Astrocyte (in vitro differentiated cells and primary cell): Measurements from ENCODE around the gene OSBPL5. TPM values are rescaled to one million over a fixed set of nuclear protein-coding genes. Genes with fewer than 3 reads are reported as not detected.
A peak's percentile ranks its signal among the peaks of the same experiment; 100 is the strongest.

Experiments used
- DNase-seq: peaks from one replicate; pipeline ENCODE4 v3.0.0-alpha.2; 2010; ENCODE audit warnings: low read depth
- FAIRE-seq: peaks from 2 replicates; lab custom pipeline; 2011; peaks lifted over from hg19 to GRCh38; lab: Jason Lieb, UNC
- H2AFZ ChIP-seq: 2 replicates; pipeline ENCODE4 v1.6.0; 2012; ENCODE audit warnings: low read depth, low read length, inconsistent platforms
- H3K27ac ChIP-seq: 2 replicates; pipeline ENCODE4 v1.5.1; 2011; ENCODE audit warnings: low read depth, low read length, inconsistent platforms
- H3K27me3 ChIP-seq: 2 replicates; pipeline ENCODE4 v1.6.0; 2011; ENCODE audit warnings: low read length, inconsistent platforms; ENCODE audit not compliant: insufficient read depth
- H3K36me3 ChIP-seq: 2 replicates; pipeline ENCODE4 v1.5.1; 2011; ENCODE audit warnings: low read length, inconsistent platforms; ENCODE audit not compliant: insufficient read depth
- H3K4me1 ChIP-seq: 2 replicates; pipeline ENCODE4 v1.5.1; 2011; ENCODE audit warnings: low read length, inconsistent platforms; ENCODE audit not compliant: insufficient read depth
- H3K4me2 ChIP-seq: 2 replicates; pipeline ENCODE4 v1.6.0; 2012; ENCODE audit warnings: low read length, inconsistent platforms
- H3K4me3 ChIP-seq: 2 replicates; pipeline ENCODE4 v1.5.1; 2011; ENCODE audit warnings: low read depth, mild to moderate bottlenecking, low read length, inconsistent platforms; ENCODE audit not compliant: insufficient read depth
- H3K79me2 ChIP-seq: 2 replicates; pipeline ENCODE4 v1.6.0; 2012; ENCODE audit warnings: mild to moderate bottlenecking, low read length, inconsistent platforms; ENCODE audit not compliant: insufficient read depth
- H3K9ac ChIP-seq: 2 replicates; pipeline ENCODE4 v1.6.0; 2012; ENCODE audit warnings: mild to moderate bottlenecking, low read length, inconsistent platforms
- H3K9me3 ChIP-seq: 2 replicates; pipeline ENCODE4 v1.5.1; 2012; ENCODE audit warnings: low read depth, mild to moderate bottlenecking, low read length, inconsistent platforms; ENCODE audit not compliant: insufficient read depth
- H4K20me1 ChIP-seq: 2 replicates; pipeline ENCODE4 v1.6.0; 2012; ENCODE audit warnings: low read length, inconsistent platforms; ENCODE audit not compliant: insufficient read depth
- H3K27ac Mint-ChIP-seq: one replicate; pipeline ENCODE4 v1.8.0; 2021; ENCODE audit warnings: mild to moderate bottlenecking, mixed read lengths; ENCODE audit not compliant: unreplicated experiment
- H3K27me3 Mint-ChIP-seq: one replicate; pipeline ENCODE4 v1.8.0; 2021; ENCODE audit warnings: low read depth, mixed read lengths; ENCODE audit not compliant: unreplicated experiment
- H3K36me3 Mint-ChIP-seq: one replicate; pipeline ENCODE4 v1.8.0; 2021; ENCODE audit warnings: low read depth, mixed read lengths; ENCODE audit not compliant: unreplicated experiment
- H3K4me1 Mint-ChIP-seq: one replicate; pipeline ENCODE4 v1.8.0; 2021; ENCODE audit warnings: low read depth, mixed read lengths; ENCODE audit not compliant: unreplicated experiment
- H3K4me3 Mint-ChIP-seq: one replicate; pipeline ENCODE4 v1.8.0; 2021; ENCODE audit warnings: mild to moderate bottlenecking, moderate library complexity, mixed read lengths; ENCODE audit not compliant: unreplicated experiment
- H3K9me3 Mint-ChIP-seq: one replicate; pipeline ENCODE4 v1.8.0; 2021; ENCODE audit warnings: mild to moderate bottlenecking, mixed read lengths; ENCODE audit not compliant: unreplicated experiment
- EZH2 ChIP-seq: IDR thresholded peaks from 2 replicates; pipeline ENCODE4 v1.6.1; 2012; ENCODE audit warnings: mild to moderate bottlenecking, low read length, inconsistent platforms; ENCODE audit not compliant: insufficient read depth
- total RNA-seq: library from RNA; stranded (reverse); gene quantifications from 2 replicates; pipeline ENCODE4 v1.2.1, GENCODE V29; 2021
- TF ChIP-seq, protein P1 (sequence below): IDR thresholded peaks from 2 replicates; pipeline ENCODE4 v1.5.1; 2011; ENCODE audit warnings: low read depth, mild to moderate bottlenecking, inconsistent platforms, low read length, moderate library complexity; ENCODE audit not compliant: insufficient read depth

OSBPL5 gene
- total RNA-seq, 1 donor from 2014 or later = 29.0 TPM

DNA sequence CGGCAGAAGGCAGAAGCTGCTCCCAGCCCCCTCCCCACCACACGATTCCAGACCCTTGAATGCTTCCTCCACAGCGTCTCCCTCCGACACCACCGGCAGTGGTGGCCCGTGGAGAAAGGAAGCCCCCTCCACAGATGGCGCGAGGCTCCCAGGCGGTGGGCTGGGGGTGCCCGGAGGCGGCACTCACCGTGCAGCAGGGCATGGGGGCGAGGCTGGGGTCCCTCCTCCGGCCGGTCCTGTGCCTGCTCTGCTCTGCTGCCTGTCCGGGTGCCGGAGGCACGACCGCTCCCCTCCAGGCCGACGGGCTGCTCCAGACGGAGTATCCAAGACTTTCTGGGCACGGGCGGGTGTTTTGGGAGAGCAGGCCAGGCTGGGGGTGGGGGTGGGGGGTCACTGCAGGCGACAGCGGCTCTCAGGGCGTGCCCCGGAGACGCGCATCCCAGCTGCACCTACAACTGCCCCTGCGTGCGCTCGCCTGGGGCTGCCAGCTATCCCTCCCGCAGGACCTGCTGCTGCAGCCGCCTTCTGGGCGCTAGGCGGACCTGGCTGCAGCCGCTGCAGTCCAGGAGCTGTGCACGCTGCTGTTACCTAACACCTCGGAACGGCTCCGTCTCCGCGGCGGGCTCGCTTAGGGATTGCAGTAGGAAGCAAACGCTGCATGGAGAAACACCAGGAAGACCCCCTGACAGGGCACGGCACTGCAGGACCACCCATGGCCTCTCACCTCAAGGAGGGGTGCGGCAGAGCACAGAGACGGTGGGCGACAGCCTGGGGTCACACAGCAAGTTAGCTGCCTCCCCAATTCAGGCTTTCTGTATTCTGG, 38.3 kb upstream of the OSBPL5 start:
- Histone ChIP-seq H4K20me1 (peaks cover 5% of the 10 kb centered on the region), H3K27me3 (peaks cover 26% of the 10 kb centered on the region), H3K9ac (no peak overlapping the region), H3K4me1 (no peaks in the 10 kb centered on the region), H3K79me2 (no peaks in the 10 kb centered on the region), H3K36me3 (no peaks in the 10 kb centered on the region), H3K27ac (no peak overlapping the region), H3K4me3 (no peak overlapping the region), H3K4me2 (no peak overlapping the region), H2AFZ (no peak overlapping the region), H3K9me3 (peaks cover 3% of the 10 kb centered on the region)
- TF ChIP-seq, protein P1, sequence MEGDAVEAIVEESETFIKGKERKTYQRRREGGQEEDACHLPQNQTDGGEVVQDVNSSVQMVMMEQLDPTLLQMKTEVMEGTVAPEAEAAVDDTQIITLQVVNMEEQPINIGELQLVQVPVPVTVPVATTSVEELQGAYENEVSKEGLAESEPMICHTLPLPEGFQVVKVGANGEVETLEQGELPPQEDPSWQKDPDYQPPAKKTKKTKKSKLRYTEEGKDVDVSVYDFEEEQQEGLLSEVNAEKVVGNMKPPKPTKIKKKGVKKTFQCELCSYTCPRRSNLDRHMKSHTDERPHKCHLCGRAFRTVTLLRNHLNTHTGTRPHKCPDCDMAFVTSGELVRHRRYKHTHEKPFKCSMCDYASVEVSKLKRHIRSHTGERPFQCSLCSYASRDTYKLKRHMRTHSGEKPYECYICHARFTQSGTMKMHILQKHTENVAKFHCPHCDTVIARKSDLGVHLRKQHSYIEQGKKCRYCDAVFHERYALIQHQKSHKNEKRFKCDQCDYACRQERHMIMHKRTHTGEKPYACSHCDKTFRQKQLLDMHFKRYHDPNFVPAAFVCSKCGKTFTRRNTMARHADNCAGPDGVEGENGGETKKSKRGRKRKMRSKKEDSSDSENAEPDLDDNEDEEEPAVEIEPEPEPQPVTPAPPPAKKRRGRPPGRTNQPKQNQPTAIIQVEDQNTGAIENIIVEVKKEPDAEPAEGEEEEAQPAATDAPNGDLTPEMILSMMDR = no peak
- TF ChIP-seq EZH2 = peak; percentile 81
- no peak overlapping the region for H3K4me3 Mint-ChIP-seq
- FAIRE-seq (no peak), DNase-seq (no peak)
- peaks cover 52% of the 10 kb centered on the region for H3K27me3 Mint-ChIP-seq
- H3K27ac Mint-ChIP-seq = no peak overlapping the region
- H3K4me1 Mint-ChIP-seq = no peaks in the 10 kb centered on the region
- no peaks in the 10 kb centered on the region for H3K36me3 Mint-ChIP-seq
- H3K9me3 Mint-ChIP-seq = no peaks in the 10 kb centered on the region

DNA sequence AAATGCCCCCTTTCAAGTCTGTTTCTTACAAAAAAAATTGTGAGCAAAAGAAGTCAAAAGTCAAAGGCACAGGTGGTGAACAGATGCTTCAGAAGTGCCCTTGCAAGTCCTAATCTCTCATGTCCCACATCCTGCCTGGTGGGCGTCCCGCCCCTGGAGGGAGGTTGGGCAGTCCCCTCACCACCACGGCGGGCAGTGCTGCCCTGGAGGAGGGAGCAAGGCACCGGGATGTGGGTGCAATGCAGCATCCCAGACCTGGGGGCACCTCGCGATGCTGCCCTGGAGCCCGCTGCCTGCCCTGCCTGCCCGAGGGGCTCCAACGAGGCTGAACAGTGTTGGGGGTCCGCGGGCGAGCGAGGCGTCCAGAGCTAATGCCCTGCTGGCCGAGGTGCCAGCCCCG, 37.6 kb upstream of the OSBPL5 start:
- Histone ChIP-seq H3K36me3 (no peaks in the 10 kb centered on the region), H3K27me3 (peaks cover 26% of the 10 kb centered on the region), H3K4me3 (no peak overlapping the region), H3K9me3 (peaks cover 3% of the 10 kb centered on the region), H3K4me2 (no peak overlapping the region), H2AFZ (no peak overlapping the region), H3K4me1 (no peaks in the 10 kb centered on the region), H3K79me2 (no peaks in the 10 kb centered on the region), H3K27ac (no peak overlapping the region), H3K9ac (no peak overlapping the region), H4K20me1 (peaks cover 5% of the 10 kb centered on the region)
- Mint-ChIP-seq H3K27ac (no peak overlapping the region), H3K9me3 (no peaks in the 10 kb centered on the region), H3K36me3 (no peaks in the 10 kb centered on the region), H3K4me1 (no peaks in the 10 kb centered on the region), H3K4me3 (no peak overlapping the region), H3K27me3 (peaks cover 51% of the 10 kb centered on the region)
- DNase-seq (no peak), FAIRE-seq (no peak)
- TF ChIP-seq EZH2 = no peak
- TF ChIP-seq, protein P1 = no peak

DNA sequence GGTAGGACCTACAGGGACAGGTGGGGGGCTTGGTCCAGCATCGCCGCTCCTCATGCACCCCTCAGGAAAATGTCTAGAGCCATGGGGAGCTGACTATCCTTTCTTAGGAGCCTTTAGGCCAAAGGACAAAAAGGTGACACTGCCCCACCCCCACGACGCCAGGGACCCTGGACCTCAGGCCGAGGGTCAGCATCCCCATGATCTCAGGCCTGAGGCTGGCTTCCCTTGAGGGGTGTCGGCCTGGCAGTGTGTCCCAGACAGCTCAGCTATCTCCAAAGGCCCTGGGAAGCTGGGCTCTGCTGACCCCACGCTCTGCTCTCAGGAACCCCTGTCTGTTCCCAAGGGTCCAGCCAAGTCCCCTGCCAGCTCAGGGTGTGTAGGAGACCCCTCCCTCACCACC, 37.2 kb upstream of the OSBPL5 start:
- H3K4me1 ChIP-seq = no peaks in the 10 kb centered on the region
- no peak overlapping the region for H3K4me2 ChIP-seq
- no peak overlapping the region for H2AFZ ChIP-seq
- no peak overlapping the region for H3K9ac ChIP-seq
- no peak for FAIRE-seq
- H3K27ac Mint-ChIP-seq = no peak overlapping the region
- H3K27ac ChIP-seq = no peak overlapping the region
- H3K27me3 ChIP-seq = peaks cover 26% of the 10 kb centered on the region
- peaks cover 55% of the 10 kb centered on the region for H3K27me3 Mint-ChIP-seq
- no peaks in the 10 kb centered on the region for H3K36me3 Mint-ChIP-seq
- peaks cover 3% of the 10 kb centered on the region for H3K9me3 ChIP-seq
- H3K4me1 Mint-ChIP-seq = no peaks in the 10 kb centered on the region
- no peaks in the 10 kb centered on the region for H3K9me3 Mint-ChIP-seq
- TF ChIP-seq EZH2 = no peak
- TF ChIP-seq, protein P1 = no peak
- DNase-seq = no peak
- no peak overlapping the region for H3K4me3 Mint-ChIP-seq
- peaks cover 5% of the 10 kb centered on the region for H4K20me1 ChIP-seq
- H3K4me3 ChIP-seq = no peak overlapping the region
- no peaks in the 10 kb centered on the region for H3K36me3 ChIP-seq
- H3K79me2 ChIP-seq = no peaks in the 10 kb centered on the region
